IPS-NIHi7 (cell line): ENCODE data around the gene ANKRD18A.
"Not testable (repeated sequence)": the region's sequence is repeated elsewhere in the genome, so short reads cannot be mapped to it uniquely, and the experiment has no call there.

ENCODE experiments used
- DNase-seq: peaks from one replicate; pipeline ENCODE4 v3.0.0; 2012; ENCODE audit warnings: mixed read lengths; ENCODE audit errors: extremely low spot score

The ANKRD18A gene

DNA sequence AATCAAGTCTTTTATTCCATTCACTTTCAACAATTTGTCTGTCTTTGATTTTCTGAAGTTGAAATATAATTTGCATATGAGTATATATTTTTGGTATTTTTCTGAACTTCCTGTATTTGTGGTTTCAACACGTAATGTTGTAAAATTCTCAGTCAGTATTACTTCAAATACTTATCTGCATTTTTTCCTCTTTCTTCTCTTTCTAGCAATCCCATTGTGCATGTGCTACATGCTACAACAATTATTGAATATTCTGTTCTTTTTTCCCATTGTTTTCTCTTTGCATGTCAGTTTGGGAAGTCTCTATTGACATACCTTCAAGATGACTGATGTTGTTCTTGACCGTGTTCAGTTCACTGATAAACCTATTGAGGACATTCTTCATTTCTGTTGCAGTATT, 5.6 kb upstream of the ANKRD18A start:
- no peak for DNase-seq

DNA sequence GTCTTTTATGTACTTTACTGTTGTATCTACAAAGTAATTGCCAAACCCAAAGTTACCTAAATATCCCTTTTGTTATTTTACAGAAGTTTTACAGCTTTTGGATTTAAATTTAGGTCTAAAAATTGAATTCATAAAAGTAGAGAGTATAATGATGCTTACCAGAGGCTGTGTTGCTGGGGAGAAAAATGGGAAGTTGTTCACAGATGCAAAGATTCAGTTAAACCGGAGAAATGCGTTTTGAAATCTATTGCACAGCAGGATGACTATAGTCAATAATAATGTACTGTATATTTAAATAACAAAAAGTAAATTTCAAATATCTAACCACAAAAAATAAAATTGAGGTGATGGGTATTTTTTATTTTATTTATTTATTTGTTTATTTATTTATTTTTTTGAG, 2.6 kb upstream of the ANKRD18A start:
- no peak for DNase-seq

DNA sequence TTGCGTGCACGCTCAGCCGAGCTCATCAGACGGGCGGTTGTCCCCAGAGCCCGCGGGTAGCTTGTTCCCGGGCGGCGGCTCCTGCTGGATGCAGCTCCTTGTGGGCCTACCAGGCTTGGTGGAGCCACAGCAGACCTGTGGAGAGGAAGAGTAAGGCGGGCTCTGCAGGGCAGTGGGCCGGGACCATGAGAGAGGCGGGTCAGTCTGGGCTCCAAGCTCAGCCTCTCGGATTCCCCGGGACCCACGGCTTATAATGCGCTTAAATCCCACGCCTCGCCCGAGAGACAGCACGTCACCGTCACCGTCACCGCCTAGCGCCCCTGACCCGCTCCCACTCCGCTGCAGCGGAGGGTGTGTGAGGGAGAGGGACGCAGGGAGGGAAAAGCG, 1.9 kb upstream of the ANKRD18A start:
- peak; percentile 29 for DNase-seq

DNA sequence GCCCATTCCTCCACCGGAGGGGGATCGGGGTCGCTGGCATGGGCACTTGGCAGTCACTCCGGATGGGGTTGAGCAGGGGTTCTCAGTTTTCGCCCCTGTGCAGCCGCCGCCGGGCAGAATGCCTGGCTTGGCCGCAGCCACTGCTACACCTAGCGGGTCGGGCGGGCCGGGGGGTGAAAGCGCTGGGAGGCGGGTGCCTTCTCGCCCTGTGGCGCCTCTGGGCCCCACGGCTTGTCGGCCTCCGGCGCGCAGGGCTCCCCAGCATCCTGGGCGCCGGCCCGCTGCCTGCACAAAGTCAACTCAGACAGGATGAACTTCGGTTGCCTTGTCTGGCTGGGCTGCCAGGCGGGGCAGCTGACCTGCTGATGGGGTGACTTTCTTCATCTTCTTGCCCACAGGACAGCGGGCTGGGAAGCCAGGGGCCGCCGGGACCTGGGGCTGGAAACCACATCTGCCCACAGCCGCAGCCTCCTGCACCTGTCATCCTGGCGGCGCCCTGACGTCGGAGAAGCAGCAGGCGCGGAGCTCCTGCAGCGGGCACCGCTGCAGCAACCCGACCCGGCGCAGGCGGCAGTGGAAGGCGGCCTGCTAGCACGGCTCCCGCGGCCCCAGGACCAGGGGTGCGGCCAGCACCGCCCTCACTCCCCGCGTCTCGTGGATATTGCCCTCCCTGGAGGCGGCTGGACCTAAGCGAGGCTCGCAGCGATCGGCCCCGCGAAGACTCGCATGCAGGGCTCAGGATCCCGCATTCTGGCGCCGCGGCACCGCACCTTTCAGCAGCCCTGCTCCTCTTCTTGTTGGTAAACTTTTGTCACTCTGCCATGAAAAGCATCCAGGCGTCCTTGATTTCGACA, 1.3 kb upstream of the ANKRD18A start:
- peak; percentile 15 for DNase-seq

DNA sequence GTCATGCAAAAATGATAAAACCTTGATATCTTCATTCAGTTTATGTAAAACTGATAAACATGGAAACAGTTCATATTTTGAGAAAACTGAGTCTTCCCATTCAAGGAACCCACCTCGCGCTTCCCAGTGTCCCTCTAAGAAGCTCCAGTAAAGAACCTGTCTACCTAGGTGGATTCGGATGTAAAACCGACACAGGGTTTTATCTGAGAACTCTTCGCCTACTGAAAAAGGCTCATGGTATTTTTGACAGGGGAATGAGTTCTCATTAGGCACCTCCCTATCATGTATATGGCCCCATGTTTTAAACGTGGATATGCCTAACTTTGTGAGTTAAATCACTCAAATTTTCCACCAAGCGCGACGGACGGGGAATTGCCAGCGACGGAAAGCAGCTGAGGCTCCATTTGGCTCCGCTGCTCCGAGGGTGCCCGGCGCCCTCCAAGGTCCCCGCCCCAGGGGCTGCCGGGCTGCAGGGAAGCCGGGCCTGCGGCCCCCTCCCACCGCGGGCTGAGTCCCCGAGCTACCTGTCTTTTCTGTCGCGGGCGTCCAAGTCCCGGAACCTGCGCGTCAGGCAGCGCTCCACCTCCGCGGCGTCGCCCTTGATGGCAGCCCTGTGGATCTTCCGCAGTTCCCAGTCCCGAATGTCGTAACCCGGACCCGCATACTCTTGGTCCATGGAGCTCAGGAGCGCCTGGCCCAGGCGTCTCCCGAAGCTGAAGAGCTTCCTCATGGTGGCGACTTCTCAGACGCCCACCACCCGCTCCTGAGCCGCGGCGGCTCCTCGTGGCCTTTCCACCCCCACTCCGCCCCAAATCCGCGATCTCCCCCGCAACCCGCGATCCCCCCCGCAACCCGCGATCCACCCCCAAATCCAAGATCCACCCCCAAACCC, 594 bp downstream of the ANKRD18A start:
- DNase-seq = peak; percentile 14

DNA sequence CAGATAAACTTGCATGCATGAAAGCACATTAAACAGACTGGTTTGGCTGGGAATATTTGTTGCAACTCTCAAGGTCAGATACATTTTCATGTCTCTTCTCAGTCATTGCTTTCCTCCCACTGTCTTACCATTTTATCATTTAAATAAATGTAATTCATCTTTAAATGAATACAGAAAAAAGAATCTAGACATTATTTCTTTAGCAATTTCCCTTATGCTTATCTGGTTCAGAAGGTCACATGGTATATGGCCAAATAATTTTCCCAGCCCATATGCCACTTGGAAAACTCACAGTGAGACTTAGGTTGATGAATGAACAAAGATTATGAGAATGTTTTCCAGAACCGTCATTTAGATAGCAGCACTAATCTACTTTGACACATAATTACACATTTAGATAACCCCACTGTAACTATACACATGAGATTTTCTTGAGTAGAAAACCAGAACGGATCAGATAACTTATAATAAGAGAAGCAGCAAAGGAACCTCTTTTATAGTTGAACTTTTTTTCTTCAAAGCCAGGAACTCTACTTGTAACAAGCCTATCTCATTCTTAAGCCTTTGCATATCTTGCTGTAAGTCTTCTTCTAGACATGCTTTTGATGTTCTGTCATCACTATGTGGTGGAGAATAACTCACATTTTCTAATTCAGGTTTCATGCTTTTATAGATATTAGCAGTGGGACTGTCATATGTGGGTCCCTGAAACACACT, 22.2 kb downstream of the ANKRD18A start:
- not testable (repeated sequence) for DNase-seq

DNA sequence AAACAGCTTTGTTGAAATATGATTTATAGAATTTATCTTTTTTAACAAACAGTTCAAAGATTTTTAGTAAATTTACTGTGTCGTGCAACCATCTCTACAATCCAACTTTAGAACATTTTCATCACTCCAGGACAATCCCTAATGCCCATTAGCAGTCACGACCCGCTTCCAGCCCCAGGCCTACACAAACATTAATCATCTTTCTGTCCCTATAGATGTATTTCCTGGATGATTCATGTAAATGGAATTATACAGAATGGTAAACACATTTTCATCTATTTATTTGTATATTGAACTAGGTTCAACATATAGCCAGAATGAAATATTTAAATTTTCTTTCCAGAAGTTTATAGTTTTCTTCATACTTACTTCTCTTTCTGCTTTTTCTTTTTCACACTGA, 25.3 kb downstream of the ANKRD18A start:
- DNase-seq = not testable (repeated sequence)

DNA sequence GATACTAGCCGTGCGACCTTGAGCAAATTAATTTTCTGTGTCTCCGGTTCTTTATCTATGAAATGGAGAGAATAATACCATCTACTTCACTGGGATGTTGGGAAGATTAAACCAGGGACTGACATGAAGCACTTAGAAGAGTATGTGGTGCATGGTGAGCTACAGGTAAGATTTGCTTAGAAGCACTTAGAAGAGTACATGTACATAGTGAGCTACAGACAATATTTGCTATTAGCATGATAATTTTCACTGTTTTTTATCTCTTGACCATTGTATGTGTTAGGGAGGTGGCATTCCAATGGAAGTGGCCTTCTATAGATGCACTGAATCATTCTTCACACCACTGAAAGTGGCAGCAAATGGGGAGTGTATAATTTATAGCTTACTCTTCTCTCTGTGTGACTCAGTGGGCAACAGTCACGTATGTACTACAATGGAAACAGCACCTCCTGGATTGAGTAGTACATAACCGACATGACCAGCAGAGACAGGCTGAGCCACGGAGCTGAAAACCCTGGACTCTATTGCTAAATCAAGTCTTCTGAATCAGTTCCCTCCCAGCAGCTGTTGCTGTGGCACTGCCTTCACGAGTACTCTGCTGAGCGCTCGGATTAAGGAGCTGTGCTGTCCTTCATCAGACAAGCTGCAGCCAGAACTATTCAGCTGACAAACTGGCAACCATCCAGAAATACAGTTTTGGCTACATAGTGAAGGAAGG, 28.9 kb downstream of the ANKRD18A start:
- DNase-seq = not testable (repeated sequence)

DNA sequence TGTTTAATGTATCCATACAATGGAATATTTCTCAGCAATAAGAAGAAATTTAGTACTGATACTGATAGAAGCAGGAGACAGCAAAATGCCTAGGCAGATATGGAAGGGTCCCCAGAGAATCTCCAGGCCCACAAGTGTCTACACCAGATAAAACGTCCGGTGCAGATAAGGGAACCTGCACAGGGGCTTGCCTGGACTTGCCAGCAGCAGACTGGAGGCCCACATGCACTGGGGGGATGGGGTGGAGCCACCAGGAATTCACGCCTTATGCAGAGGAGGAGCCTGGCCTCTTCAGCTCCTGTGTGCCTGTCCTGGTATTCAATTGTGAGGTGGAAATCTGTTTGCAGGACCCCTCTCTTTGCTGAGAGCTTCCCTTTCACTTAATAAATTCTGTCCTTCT, 36.6 kb downstream of the ANKRD18A start:
- not testable (repeated sequence) for DNase-seq

DNA sequence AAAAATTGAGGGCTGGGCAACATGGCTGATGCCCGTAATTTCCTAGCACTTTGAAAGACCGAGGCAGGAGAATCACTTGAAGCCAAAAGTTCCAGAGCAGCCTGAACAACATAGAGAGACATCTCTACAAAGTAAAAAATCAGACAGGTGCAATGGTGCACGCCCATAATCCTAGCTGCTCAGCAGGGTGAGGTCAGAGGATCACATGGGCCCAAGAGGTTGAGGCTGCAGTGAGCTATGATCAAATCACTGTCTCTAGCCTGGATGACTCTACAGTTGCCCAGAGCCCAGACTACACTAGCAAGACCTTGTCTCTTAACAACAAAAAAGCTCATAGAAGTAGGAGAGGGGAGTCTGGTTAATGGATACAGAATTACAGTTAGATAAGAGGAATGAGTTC, 40.3 kb downstream of the ANKRD18A start:
- DNase-seq = not testable (repeated sequence)

DNA sequence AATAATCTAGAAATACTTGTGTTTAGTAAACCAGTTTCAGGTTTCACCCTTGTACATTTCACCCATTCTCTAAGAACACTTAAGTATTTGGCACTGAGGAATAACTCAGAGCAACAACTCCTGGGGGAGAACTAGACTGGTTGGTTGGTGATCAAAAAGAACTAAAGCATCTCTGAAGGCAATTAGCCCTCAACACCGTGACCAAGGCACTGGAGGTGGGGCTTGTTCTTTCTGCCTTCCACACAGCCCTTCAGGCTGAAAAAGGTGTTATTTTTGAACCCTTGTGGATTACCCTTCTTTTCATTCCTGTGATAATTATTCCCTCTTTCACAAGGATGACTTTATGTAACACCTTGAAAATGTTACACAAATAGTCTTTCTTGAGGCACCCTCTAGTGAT, 44.2 kb downstream of the ANKRD18A start:
- not testable (repeated sequence) for DNase-seq

DNA sequence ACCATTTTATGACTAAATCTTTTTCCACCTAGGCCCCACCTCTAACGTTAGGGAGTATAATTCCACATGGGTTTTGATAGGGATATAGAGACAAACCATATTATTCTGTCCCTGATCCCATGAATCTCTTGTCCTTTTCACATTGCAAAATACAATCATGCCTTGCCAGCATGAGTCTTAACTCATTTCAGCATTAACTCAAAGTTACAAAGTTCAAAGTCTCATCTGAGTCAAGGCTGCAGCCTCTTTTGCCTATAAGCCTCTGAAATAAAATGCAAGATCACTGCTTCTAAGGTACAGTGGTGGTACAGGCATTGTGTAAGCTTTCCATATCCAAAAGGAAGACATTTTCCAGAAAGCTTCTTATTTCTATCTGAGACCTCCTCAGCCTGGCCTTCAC, 54.3 kb downstream of the ANKRD18A start:
- DNase-seq = not testable (repeated sequence)

DNA sequence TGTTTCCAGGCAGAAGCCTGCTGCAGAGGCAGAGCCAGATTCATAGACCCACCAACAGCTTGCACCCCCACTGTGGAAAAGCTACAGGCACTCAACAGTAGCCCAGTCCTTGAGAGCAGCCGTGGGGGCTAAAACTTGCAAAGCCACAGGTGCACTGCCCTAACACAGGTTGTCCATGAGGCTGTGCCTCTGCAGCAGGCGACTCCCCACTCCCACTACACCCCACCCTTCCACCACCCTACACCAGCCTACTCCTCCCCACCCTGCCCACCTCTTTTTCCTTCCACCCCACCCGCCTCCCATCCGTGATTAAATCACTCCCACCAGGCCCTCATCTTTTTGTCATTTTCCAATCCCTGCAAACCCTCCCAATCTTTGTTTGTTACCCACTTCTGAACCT, 55.2 kb downstream of the ANKRD18A start:
- DNase-seq = not testable (repeated sequence)

DNA sequence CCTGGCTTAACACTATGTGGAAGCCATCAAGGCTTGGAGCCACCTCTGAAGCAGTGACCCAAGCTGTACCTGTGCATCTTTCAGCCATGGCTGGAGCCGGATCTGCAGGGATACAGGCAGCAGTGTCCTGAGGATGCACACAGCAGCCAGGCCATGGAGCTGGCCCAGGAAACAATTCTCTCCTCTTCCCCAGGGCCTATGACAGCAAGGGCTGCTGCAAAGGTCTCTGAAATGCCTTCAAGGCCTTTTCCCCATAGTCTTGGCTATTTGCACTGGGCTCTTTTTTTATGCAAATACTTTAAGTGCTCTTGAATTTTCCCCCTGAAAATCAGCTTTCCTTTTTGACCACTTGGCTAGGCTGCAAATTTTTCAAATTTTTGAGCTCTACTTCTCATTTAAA, 56.5 kb downstream of the ANKRD18A start:
- DNase-seq = not testable (repeated sequence)

DNA sequence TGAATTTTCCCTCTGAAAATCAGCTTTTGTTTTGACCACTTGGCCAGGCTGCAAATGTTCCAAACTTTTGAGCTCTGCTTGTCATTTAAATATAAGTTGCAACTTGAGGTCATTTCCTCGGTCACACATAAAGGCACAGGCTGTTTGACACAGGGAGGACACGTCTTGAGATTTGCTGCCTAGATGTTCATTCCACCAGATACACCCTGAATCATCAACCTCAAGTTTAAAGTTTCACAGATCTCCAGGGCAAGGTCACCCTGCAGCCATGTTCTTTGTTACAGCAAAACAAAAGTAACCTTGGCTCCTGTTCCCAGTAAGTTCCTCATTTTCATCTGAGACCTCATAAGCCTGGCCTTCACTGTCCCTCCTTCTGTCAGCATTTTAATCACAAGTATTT, 59.3 kb downstream of the ANKRD18A start:
- DNase-seq = not testable (repeated sequence)

DNA sequence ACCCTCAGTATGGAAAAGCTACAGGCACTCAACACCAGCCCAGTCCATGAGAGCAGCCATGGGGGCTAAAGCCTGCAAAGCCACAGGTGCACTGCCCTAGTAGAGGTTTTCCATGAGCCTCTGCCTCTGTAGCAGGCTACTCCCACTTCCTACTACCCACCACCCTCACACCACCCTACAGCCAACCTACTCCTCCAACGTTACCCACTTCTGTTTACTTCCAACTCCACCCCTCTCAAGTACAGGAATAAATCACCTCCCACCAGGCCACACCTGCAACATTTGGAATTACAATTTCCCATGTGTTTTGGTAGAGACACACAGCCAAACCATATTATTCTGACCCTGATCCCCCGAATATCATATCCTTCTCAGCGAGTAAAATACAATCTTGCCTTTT, 61.2 kb downstream of the ANKRD18A start:
- DNase-seq = not testable (repeated sequence)

DNA sequence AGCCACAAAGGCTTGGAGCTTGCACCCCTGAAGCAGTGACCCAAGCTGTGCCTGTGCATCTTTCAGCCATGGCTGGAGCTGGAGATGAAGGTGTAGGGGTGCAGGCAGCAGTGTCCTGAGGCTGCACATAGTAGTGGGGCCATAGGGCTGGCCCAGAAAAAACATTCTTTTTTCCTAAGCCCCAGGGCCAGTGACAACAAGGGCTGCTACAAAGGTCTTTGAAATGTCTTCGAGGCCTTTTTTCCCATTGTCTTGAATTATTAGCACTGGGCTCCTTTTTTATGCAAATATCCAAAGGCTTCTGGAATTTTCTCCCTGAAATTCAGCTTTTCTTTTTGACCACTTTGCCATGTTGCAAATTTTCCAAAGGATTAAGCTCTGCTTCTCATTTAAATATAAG, 62.6 kb downstream of the ANKRD18A start:
- DNase-seq = not testable (repeated sequence)

DNA sequence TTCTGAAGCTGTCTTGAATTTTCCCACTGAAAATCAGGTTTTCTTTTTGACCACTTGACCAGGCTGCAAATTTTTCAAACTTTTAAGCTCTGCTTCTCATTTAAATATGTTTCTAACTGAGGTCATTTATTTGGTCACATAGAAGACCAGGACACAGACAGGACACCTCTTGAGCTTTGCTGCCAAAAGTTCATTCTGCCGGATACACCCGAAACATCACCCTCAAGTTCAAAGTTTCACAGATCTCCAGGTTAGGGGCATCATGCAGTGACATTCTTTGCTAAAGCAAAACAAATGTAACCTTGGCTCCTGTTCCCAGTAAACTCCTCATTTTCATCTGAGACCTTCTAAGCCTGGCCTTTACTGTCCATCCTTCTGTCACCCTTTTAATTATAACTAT, 65.4 kb downstream of the ANKRD18A start:
- DNase-seq = not testable (repeated sequence)

DNA sequence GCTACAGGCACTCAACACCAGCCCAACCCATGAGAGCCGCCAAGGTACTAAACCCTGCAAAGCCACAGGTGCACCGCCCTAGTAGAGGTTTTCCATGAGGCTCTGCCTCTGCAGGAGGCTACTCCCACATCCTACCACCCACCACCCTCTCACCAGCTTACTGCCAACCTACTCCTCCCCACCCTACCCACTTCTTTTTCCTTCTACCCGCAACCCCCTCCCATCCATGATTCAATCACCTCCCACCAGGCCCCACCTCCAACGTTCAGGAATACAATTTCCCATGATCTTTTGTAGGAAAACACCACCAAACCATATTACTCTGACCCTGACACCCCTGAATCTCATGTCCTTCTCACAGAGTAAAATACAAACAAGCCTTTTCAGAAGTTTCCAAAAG, 67.4 kb downstream of the ANKRD18A start:
- not testable (repeated sequence) for DNase-seq

DNA sequence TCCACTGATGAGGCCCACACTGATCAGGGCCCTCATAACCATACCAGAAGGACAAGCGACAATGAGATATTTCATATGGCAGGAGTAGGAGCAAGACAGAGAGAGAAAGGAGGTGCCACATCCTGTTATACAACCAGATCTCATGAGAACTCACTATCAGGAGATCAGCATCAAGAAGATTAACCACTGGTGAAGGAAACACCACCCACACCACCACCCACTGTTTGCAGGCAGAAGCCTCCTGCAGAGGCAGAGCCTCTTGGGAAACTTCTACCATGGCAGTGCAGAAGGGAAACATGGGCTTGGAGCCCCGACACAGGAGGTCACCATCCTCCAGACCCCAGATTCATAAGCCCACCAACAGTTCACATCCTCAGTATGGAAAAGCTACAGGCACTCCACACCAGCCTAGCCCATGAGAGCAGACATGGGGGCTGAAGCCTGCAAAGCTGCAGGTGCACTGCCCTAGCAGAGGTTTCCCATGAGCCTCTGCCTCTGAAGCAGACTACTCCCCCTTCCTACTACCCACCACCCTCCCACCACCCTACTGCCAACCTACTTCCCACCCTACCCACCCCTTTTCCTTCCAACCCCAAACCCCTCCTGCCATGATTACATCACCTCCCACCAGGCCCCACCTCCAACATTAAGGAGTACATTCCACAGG, 73.8 kb downstream of the ANKRD18A start:
- DNase-seq = not testable (repeated sequence)

DNA sequence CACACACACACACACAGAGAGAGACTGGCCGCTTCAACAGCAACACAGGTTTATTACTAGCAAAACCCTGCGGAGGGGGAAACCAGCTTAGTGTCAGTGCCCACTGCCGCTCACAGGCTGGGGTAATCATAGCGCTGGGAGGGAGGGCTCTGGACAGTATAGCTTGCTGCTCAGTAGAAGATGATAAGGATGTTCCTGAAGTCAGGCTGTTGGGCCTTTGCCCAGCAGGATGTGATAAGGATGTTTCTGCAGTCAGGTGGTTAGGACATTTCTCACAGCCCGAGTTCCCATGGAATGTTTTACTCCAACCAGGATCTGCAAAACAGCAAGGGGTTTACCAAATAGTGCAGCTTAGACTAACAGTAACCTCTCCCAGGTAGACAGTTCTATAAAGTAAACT, 79.9 kb downstream of the ANKRD18A start:
- not testable (repeated sequence) for DNase-seq
